ENCODE data around the gene EIF2S1. TPM values are rescaled to one million over a fixed set of nuclear protein-coding genes. Genes with fewer than 3 reads are reported as not detected.

Gene EIF2S1
- total and polyA plus RNA-seq, 2 of the 13 experiments (the other 11 are each of a cell fraction or from before 2014, with no cell fraction given), result 49.1 to 246 TPM

- POLR2A ChIA-PET, result no interaction called here
- intact Hi-C loops (cut with micrococcal nuclease; ENCODE audit: unreplicated experiment), result no loop called here
Measured at GRCh38 chr14:67357186-67357968, 2.8 kb upstream of the EIF2S1 start.

More at GRCh38 chr14:67357186-67357968, 2.8 kb upstream of the EIF2S1 start:
- ATAC-seq, result no peak
- BruUV-seq (replicated peaks), result no TSS peak
- H3K4me2 ChIP-seq (ENCODE audit: low read depth, low read length), result no peak overlapping the region
- no peak for TF ChIP-seq EP300 (IDR thresholded peaks at IDR 0.05; ENCODE audit: low read depth in 2 of 2, low read length in 2 of 2)
- TF ChIP-seq EP300 (CRISPR knock-in tag; IDR thresholded peaks at IDR 0.05; ENCODE audit: borderline replicate concordance), result no peak
- no peak for TF ChIP-seq KDM5B (CRISPR knock-in tag; IDR thresholded peaks at IDR 0.05; ENCODE audit: borderline replicate concordance)
- TF ChIP-seq MAZ (IDR thresholded peaks at IDR 0.05; ENCODE audit: borderline replicate concordance, low read depth, low read length), result no peak
- TF ChIP-seq MAZ (CRISPR knock-in tag; IDR thresholded peaks at IDR 0.05; ENCODE audit: low read depth), result no peak
- TF ChIP-seq ZNF879 (CRISPR knock-in tag; IDR thresholded peaks at IDR 0.05), result no peak
- TF ChIP-seq ZNF296 (CRISPR knock-in tag; conservative IDR thresholded peaks at IDR 0.05), result no peak
- TF ChIP-seq ZBTB7B (CRISPR knock-in tag; IDR thresholded peaks at IDR 0.05), result no peak
- TF ChIP-seq BCL6 (CRISPR knock-in tag; IDR thresholded peaks at IDR 0.05), result no peak
- TF ChIP-seq ZNF30 (CRISPR knock-in tag; IDR thresholded peaks at IDR 0.05), result no peak
- no peak for TF ChIP-seq ZNF160 (CRISPR knock-in tag; IDR thresholded peaks at IDR 0.05)
- TF ChIP-seq CEBPB (IDR thresholded peaks at IDR 0.05; ENCODE audit: borderline replicate concordance, low read depth, low read length), result no peak
- TF ChIP-seq ZNF770 (CRISPR knock-in tag; IDR thresholded peaks at IDR 0.05), result no peak
- no peak for TF ChIP-seq NCOA5 (CRISPR knock-in tag; IDR thresholded peaks at IDR 0.05)
- FAIRE-seq, result no peak
- peaks cover 40% of the 10 kb centered on the region for H3K79me2 ChIP-seq (ENCODE audit: insufficient read depth, low read length)
- WGBS (ENCODE audit: low lambda C conversion rate), result 86% methylated on average over 4 of the region's 4 CpGs
- no peak overlapping the region for H3K4me3 ChIP-seq (replicated peaks in 1 of 3; ENCODE audit: insufficient read depth in 1 of 3, low read depth in 2 of 3, low read length in 3 of 3)
- H2AFZ ChIP-seq (ENCODE audit: low read length), result no peak overlapping the region
- peaks cover 9% of the 10 kb centered on the region; the same call in 1 of the 2 replicates for H4K20me1 ChIP-seq (ENCODE audit: insufficient read depth, low read length)
- CTCF ChIA-PET (ENCODE audit: low intra/inter-chr PET ratio, low total read pairs), result no interaction called here
- no peak for DNase-seq (ENCODE audit: low spot score)
- peaks cover 35% of the 10 kb centered on the region for H3K4me1 ChIP-seq (ENCODE audit: insufficient read depth, low read length)
- H3K27ac ChIP-seq (ENCODE audit: extremely low read length, insufficient read depth, low read length), result no peak overlapping the region
- no peak overlapping the region for H3K9ac ChIP-seq (ENCODE audit: insufficient read depth, low read depth, low read length)
- in situ Hi-C loops (cut with HindIII; ENCODE audit: extremely low pct_ligation_motif_present, low pct_unique_long_range_greater_than_20kb), result no loop called here
- no peaks in the 10 kb centered on the region; a peak in 1 of 5 replicates for H3K36me3 ChIP-seq (replicated peaks in 1 of 2; ENCODE audit: control insufficient read depth in 1 of 2, insufficient read depth in 2 of 2, low read length in 2 of 2)
- H3K9me3 ChIP-seq (ENCODE audit: low read length), result no peaks in the 10 kb centered on the region
- no peaks in the 10 kb centered on the region; a peak in 1 of 5 replicates for H3K27me3 ChIP-seq (ENCODE audit: control insufficient read depth in 1 of 2, insufficient read depth in 2 of 2, low read length in 2 of 2)
